H1 (cell line): ENCODE results near the gene TMEM250. TPM values are rescaled to one million over a fixed set of nuclear protein-coding genes. Genes with fewer than 3 reads are reported as not detected.

ENCODE experiments used
- CTCF ChIA-PET: fragments of 300-600 bp; sonication (Branson Sonifier 250); formaldehyde crosslinking; loops from one replicate; lab custom pipeline; 2021; ENCODE audit not compliant: partially characterized antibody; lab: Charles Lee
- POLR2A ChIA-PET: fragments of 300-600 bp; sonication (Branson Sonifier 250); formaldehyde crosslinking; loops from one replicate; lab custom pipeline; 2021; ENCODE audit warnings: inconsistent platforms; ENCODE audit not compliant: partially characterized antibody; lab: Charles Lee
- DNase-seq, 2 experiments: peaks; one replicate each; pipeline versions ENCODE4 v3.0.0 to v3.0.0-alpha.2; 2010 to 2022; ENCODE audit warnings: low spot score in 2 of 2, low read depth in 1 of 2, mixed read lengths in 1 of 2
- FAIRE-seq: peaks from 2 replicates; lab custom pipeline; 2011; peaks lifted over from hg19 to GRCh38; lab: Jason Lieb, UNC
- H2AFZ ChIP-seq: 2 replicates; pipeline ENCODE4 v1.8.1; 2012; ENCODE audit warnings: low read length, inconsistent platforms
- H2AK5ac ChIP-seq: 2 replicates; pipeline ENCODE4 v1.6.1; 2013; ENCODE audit warnings: low read depth, low read length
- H2BK120ac ChIP-seq: replicated peaks from 2 replicates; pipeline ENCODE3; 2013; ENCODE audit warnings: low read depth, low read length, inconsistent platforms
- H2BK12ac ChIP-seq: 2 replicates; pipeline ENCODE4 v1.6.1; 2013; ENCODE audit warnings: low read depth, low read length
- H2BK15ac ChIP-seq: 2 replicates; pipeline ENCODE4 v1.6.1; 2013; ENCODE audit warnings: low read length
- H2BK20ac ChIP-seq: 2 replicates; pipeline ENCODE4 v1.6.1; 2013; ENCODE audit warnings: low read length
- H2BK5ac ChIP-seq: 2 replicates; pipeline ENCODE4 v1.6.1; 2013; ENCODE audit warnings: low read depth, low read length
- H3K14ac ChIP-seq: 2 replicates; pipeline ENCODE4 v1.6.1; 2013; ENCODE audit warnings: inconsistent platforms; ENCODE audit not compliant: insufficient read length
- H3K18ac ChIP-seq: 2 replicates; pipeline ENCODE4 v1.6.1; 2013; ENCODE audit warnings: low read length; ENCODE audit errors: extremely low read depth
- H3K23ac ChIP-seq: 2 replicates; pipeline ENCODE4 v1.6.1; 2013; ENCODE audit warnings: inconsistent platforms; ENCODE audit not compliant: insufficient read length
- H3K23me2 ChIP-seq: 2 replicates; pipeline ENCODE4 v1.6.1; 2013; ENCODE audit warnings: low read depth, low read length
- H3K27ac ChIP-seq: 2 replicates; pipeline ENCODE4 v1.6.1; 2011; ENCODE audit warnings: low read depth, low read length, inconsistent platforms
- H3K27me3 ChIP-seq, 4 experiments: replicated peaks in 1 of 4; 1 replicate in 1 of 4; 2 replicates in 3 of 4; pipeline versions ENCODE4 v1.6.1 to v1.8.1; 2011 to 2013; ENCODE audit warnings: low read length in 3 of 4, mild to moderate bottlenecking in 3 of 4, inconsistent platforms in 2 of 4, mixed read lengths in 2 of 4, moderate library complexity in 1 of 4; ENCODE audit not compliant: control insufficient read depth in 3 of 4, insufficient read depth in 3 of 4; ENCODE audit errors: extremely low read depth in 1 of 4
- H3K36me3 ChIP-seq, 4 experiments: 2 replicates each; pipeline versions ENCODE4 v1.6.1 to v1.8.1; 2011 to 2013; ENCODE audit warnings: mild to moderate bottlenecking in 4 of 4, low read length in 3 of 4, moderate library complexity in 2 of 4, control low read depth in 1 of 4, inconsistent platforms in 1 of 4; ENCODE audit not compliant: insufficient read depth in 4 of 4, control insufficient read depth in 2 of 4
- H3K4ac ChIP-seq: replicated peaks from 2 replicates; pipeline ENCODE3; 2013; ENCODE audit warnings: low read length, low read depth, mixed read lengths, inconsistent platforms; ENCODE audit not compliant: insufficient read length
- H3K4me1 ChIP-seq, 4 experiments: replicated peaks in 1 of 4; 1 replicate in 1 of 4; 2 replicates in 3 of 4; pipeline versions ENCODE4 v1.6.1 to v1.8.1; 2011 to 2013; ENCODE audit warnings: low read length in 3 of 4, inconsistent platforms in 2 of 4, mixed read lengths in 1 of 4; ENCODE audit not compliant: insufficient read depth in 4 of 4, control insufficient read depth in 3 of 4
- H3K4me2 ChIP-seq, 2 experiments: 2 replicates each; pipeline versions ENCODE4 v1.6.1 to v1.8.1; 2011 to 2013; ENCODE audit warnings: low read depth in 2 of 2, low read length in 2 of 2, control low read depth in 1 of 2, inconsistent platforms in 1 of 2, mild to moderate bottlenecking in 1 of 2; ENCODE audit not compliant: insufficient read depth in 1 of 2
- H3K4me3 ChIP-seq, 4 experiments: fragments of 200-600, 300-600 bp in 1 of 4; sonication (generic), shearing (Covaris generic), sonication (Bioruptor Twin) in 1 of 4; 2 replicates each; pipeline versions ENCODE4 v1.5.1 to v1.8.1; 2011 to 2016; ENCODE audit warnings: low read length in 4 of 4, low read depth in 3 of 4, control low read depth in 2 of 4, inconsistent platforms in 2 of 4, mild to moderate bottlenecking in 2 of 4, mixed read lengths in 1 of 4, moderate library complexity in 1 of 4; ENCODE audit not compliant: insufficient read depth in 2 of 4; ENCODE audit errors: extremely low read depth in 1 of 4
- H3K56ac ChIP-seq: replicated peaks from 2 replicates; pipeline ENCODE3; 2013; ENCODE audit warnings: low read depth, mild to moderate bottlenecking, mixed read lengths, low read length, inconsistent platforms; ENCODE audit not compliant: insufficient read length
- H3K79me1 ChIP-seq: 2 replicates; pipeline ENCODE4 v1.6.1; 2013; ENCODE audit warnings: low read depth, low read length, control low read depth
- H3K79me2 ChIP-seq, 2 experiments: 2 replicates each; pipeline versions ENCODE4 v1.6.1 to v1.8.1; 2012 to 2013; ENCODE audit warnings: low read length in 2 of 2, mild to moderate bottlenecking in 2 of 2, inconsistent platforms in 1 of 2; ENCODE audit not compliant: insufficient read depth in 2 of 2, control insufficient read depth in 1 of 2
- H3K9ac ChIP-seq, 4 experiments: replicated peaks in 1 of 4; 1 replicate in 1 of 4; 2 replicates in 3 of 4; pipeline versions ENCODE4 v1.6.1 to v1.8.1; 2011 to 2013; ENCODE audit warnings: low read depth in 3 of 4, low read length in 3 of 4, control low read depth in 2 of 4, mild to moderate bottlenecking in 2 of 4, moderate library complexity in 2 of 4, inconsistent platforms in 1 of 4; ENCODE audit errors: extremely low read depth in 1 of 4
- H3K9me3 ChIP-seq, 2 experiments: 2 replicates each; pipeline versions ENCODE4 v1.6.1 to v1.8.1; 2012 to 2013; ENCODE audit warnings: mild to moderate bottlenecking in 2 of 2, moderate library complexity in 2 of 2, control low read depth in 1 of 2, inconsistent platforms in 1 of 2, low read depth in 1 of 2, low read length in 1 of 2, mixed read lengths in 1 of 2; ENCODE audit not compliant: insufficient read depth in 2 of 2
- H4K20me1 ChIP-seq, 2 experiments: replicated peaks in 1 of 2; 2 replicates each; pipeline versions ENCODE3 to v1.8.1; 2011 to 2013; ENCODE audit warnings: inconsistent platforms in 2 of 2, low read length in 2 of 2, mild to moderate bottlenecking in 1 of 2; ENCODE audit not compliant: insufficient read depth in 2 of 2, control insufficient read depth in 1 of 2
- H4K5ac ChIP-seq: 2 replicates; pipeline ENCODE4 v1.6.1; 2013; ENCODE audit warnings: low read length, low read depth, mixed read lengths, inconsistent platforms; ENCODE audit not compliant: insufficient read length
- H4K8ac ChIP-seq: 2 replicates; pipeline ENCODE4 v1.8.0; 2013; ENCODE audit warnings: mild to moderate bottlenecking, moderate library complexity, low read length, inconsistent platforms; ENCODE audit not compliant: insufficient read depth; ENCODE audit errors: extremely low read depth
- H4K91ac ChIP-seq: replicated peaks from 2 replicates; pipeline ENCODE3; 2013; ENCODE audit warnings: low read length, mixed read lengths, inconsistent platforms; ENCODE audit not compliant: insufficient read length
- ASH2L ChIP-seq: fragments of 200-600, 300-600 bp; sonication (generic); IDR thresholded peaks from one replicate; pipeline ENCODE4 v1.7.1; 2017; ENCODE audit warnings: low read length
- BACH1 ChIP-seq: IDR thresholded peaks from 2 replicates; pipeline ENCODE4 v1.6.1; 2012; ENCODE audit warnings: low read length, improper control_type of control experiment
- EZH2 ChIP-seq: fragments of 200-600 bp; sonication (generic); IDR thresholded peaks from 2 replicates; pipeline ENCODE4 v1.7.1; 2012; ENCODE audit warnings: low read depth, mild to moderate bottlenecking, moderate library complexity, low read length, inconsistent platforms; ENCODE audit not compliant: severe bottlenecking
- RBBP5 ChIP-seq: IDR thresholded peaks from 2 replicates; pipeline ENCODE4 v1.7.1; 2012; ENCODE audit warnings: low read depth, mild to moderate bottlenecking, inconsistent platforms, low read length, moderate library complexity, borderline replicate concordance
- RNF2 ChIP-seq: fragments of 200-900, 300-1000 bp; sonication (generic); IDR thresholded peaks from 2 replicates; pipeline ENCODE4 v1.7.1; 2016; ENCODE audit warnings: borderline replicate concordance, low read depth, mild to moderate bottlenecking, antibody characterized with exemption, low read length; ENCODE audit not compliant: poor library complexity, severe bottlenecking; ENCODE audit errors: missing control alignments
- WGBS, 2 experiments: shearing (Covaris generic) in 1 of 2; methylation state at CpG; one replicate each; pipeline versions ENCODE4 v1.1.6 to v1.1.7; 2013 to 2015; ENCODE audit warnings: low lambda C conversion rate in 2 of 2, mixed read lengths in 2 of 2, inconsistent platforms in 1 of 2, low coverage in 1 of 2, missing lambda C conversion rate in 1 of 2; ENCODE audit not compliant: insufficient replicate concordance in 2 of 2, insufficient coverage in 1 of 2, insufficient read length in 1 of 2; ENCODE audit errors: extremely low coverage in 1 of 2, missing lambda C conversion rate in 1 of 2; 5-methylcytosine and 5-hydroxymethylcytosine counted together
- polyA plus RNA-seq, 7 experiments: library from polyadenylated mRNA; depleted of rRNA in 3 of 7; stranded (reverse) in 5 of 7; unstranded in 2 of 7; fragments of >200 nt in 5 of 7; fragments of 200-250 nt in 2 of 7; gene quantifications; 1 replicate in 5 of 7; 2 replicates in 1 of 7; 4 replicates in 1 of 7; pipeline versions ENCODE4 v1.2.1 to v1.2.3, GENCODE V29; 2011 to 2013; ENCODE audit warnings: missing spikeins in 2 of 7, mixed read lengths in 2 of 7
- total RNA-seq: library from RNA; stranded (reverse); fragmentation: NEBNext Ultra II Directional; extraction: Animal tissue kit (Norgen Biotek cat#: 25700); gene quantifications from 2 replicates; pipeline ENCODE4 v1.2.1, GENCODE V29; 2021
- TF ChIP-seq, protein P1 (sequence below): IDR thresholded peaks from 2 replicates; pipeline ENCODE4 v1.6.1; 2012; ENCODE audit warnings: inconsistent platforms
- TF ChIP-seq, protein P2 (sequence below): IDR thresholded peaks from 2 replicates; pipeline ENCODE4 v1.6.1; 2012; ENCODE audit warnings: inconsistent platforms

TMEM250 gene
- total and polyA plus RNA-seq, 2 of the 8 experiments (the other 6 are each of a cell fraction or from before 2014, with no cell fraction given): 22.3 to 34.9 TPM

DNA sequence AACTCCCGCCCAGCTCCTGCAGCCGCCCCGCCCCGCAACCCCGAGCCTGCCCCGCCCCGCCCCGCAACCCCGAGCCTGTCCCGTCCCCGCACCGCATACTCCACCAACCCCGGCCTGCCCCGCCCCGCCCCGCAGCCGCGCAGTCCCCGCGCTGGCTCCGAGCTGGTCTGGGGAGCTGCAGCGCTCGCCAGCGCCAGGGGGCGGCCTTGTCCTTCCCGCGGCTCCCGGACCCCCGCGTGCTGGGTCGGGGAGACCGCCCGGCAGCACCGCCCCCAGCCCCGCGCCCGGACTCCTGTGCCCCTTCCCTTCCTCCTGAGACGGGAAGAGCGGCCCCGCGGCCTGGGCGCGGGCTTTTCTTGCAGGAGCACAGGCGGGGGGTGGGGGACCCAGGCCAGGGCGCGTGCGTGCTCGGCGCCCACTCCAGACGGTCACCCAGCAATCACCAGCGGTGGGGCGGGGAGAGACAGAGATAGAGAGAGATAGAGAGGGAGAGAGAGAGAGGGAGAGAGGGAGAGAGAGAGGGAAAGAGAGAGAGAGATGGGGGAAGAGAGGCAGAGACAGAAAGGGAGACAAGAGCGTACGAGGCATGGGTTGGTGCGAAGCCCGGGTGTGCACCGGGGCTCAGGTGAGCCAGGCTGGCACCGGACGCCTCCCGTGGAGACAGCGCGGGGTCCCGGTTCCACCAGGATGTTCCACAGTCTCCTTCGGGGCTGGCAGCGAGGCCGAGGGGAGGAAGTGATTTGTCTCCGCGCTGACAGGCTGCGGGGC is 14.7 kb upstream of the TMEM250 start:
- ChIA-PET POLR2A (interaction anchor here (0.6 to 1.3 kb wide), 4 partner anchors 16 to 1870 kb away, joined by 3 read pairs; no protein-coding TSS in a partner anchor), CTCF (interaction anchor here (0.5 to 2.3 kb wide), 10 partner anchors 10 to 369 kb away, joined by 3 to 9 read pairs (median 4); no protein-coding TSS in a partner anchor)
- Histone ChIP-seq H4K20me1 (no peaks in the 10 kb centered on the region), H4K5ac (no peak overlapping the region), H3K18ac (peak overlapping the region; percentile 87), H3K23ac (no peak overlapping the region), H2BK5ac (no peak overlapping the region), H3K9ac (no peak overlapping the region), H3K4ac (no peak overlapping the region), H2BK20ac (no peak overlapping the region), H3K4me3 (peak overlapping the region in 3 of 4 experiments; percentile 11 to 65 (median 31); a peak in 6 of 8 replicates), H2BK120ac (no peak overlapping the region), H3K27ac (no peak overlapping the region), H3K79me2 (no peaks in the 10 kb centered on the region), H3K4me2 (peak overlapping the region; percentile 34 to 69), H3K4me1 (peaks cover 0 to 22% (median 12%) of the 10 kb centered on the region in 4 experiments; a peak in 6 of 7 replicates), H3K27me3 (peaks cover 4 to 29% (median 22%) of the 10 kb centered on the region in 4 experiments; a peak in 6 of 7 replicates), H3K9me3 (no peaks in the 10 kb centered on the region), H4K8ac (no peak overlapping the region), H3K14ac (no peak overlapping the region), H2AFZ (0 out of 2 replicates have a peak overlapping the region, but pooled peaks have one; percentile 15), H2AK5ac (no peak overlapping the region), H2BK15ac (peak overlapping the region; percentile 10; the same call in 1 of the 2 replicates), H3K36me3 (no peaks in the 10 kb centered on the region), H3K23me2 (peaks cover 4% of the 10 kb centered on the region; the same call in 1 of the 2 replicates), H4K91ac (no peak overlapping the region), H3K79me1 (no peaks in the 10 kb centered on the region), H2BK12ac (peak overlapping the region; percentile 75; the same call in 1 of the 2 replicates), H3K56ac (no peak overlapping the region)
- WGBS, 2 experiments: 21% methylated on average over 20 of the region's 69 CpGs; no CpG with 5 or more reads in 1 of the 2 experiments
- peak in 1 of 2 experiments; percentile 80 for DNase-seq
- FAIRE-seq: no peak
- TF ChIP-seq ASH2L (peak; percentile 19), EZH2 (peak; percentile 29), RNF2 (peak; percentile 35), RBBP5 (no peak), BACH1 (no peak)
- TF ChIP-seq, protein P1, sequence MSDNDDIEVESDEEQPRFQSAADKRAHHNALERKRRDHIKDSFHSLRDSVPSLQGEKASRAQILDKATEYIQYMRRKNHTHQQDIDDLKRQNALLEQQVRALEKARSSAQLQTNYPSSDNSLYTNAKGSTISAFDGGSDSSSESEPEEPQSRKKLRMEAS: peak; percentile 90
- TF ChIP-seq, protein P2, sequence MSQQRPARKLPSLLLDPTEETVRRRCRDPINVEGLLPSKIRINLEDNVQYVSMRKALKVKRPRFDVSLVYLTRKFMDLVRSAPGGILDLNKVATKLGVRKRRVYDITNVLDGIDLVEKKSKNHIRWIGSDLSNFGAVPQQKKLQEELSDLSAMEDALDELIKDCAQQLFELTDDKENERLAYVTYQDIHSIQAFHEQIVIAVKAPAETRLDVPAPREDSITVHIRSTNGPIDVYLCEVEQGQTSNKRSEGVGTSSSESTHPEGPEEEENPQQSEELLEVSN: peak; percentile 86
